ENCODE measurements around the gene MMP7. TPM values are rescaled to one million over a fixed set of nuclear protein-coding genes. Genes with fewer than 3 reads are reported as not detected.
"Not testable (repeated sequence)": the region's sequence is repeated elsewhere in the genome, so short reads cannot be mapped to it uniquely, and the experiment has no call there.

The MMP7 gene
- total and polyA plus RNA-seq, 8 donors, result 0.37 to 45.1 (median 2.0) TPM; not detected in 3

- no peaks in the 10 kb centered on the region for H3K36me3 ChIP-seq
- H3K4me1 ChIP-seq, result no peaks in the 10 kb centered on the region
- H3K27me3 ChIP-seq, result peaks cover 0 to 8% (median 0%) of the 10 kb centered on the region in 3 donors
- H3K9me3 ChIP-seq, result no peaks in the 10 kb centered on the region
- no peak for DNase-seq
- WGBS, 5 donors, result 66 to 82% (median 76%) methylated on average over 3 of the region's 3 CpGs
- H3K4me3 ChIP-seq, result no peak overlapping the region
- no peak overlapping the region for H3K27ac ChIP-seq
- intact Hi-C loops (cut with DNase I; ENCODE audit: low total_unique reads), result no loop called here
- TF ChIP-seq POLR2A (IDR thresholded peaks at IDR 0.05) (no peak), CTCF (IDR thresholded peaks at IDR 0.05) (no peak), EP300 (IDR thresholded peaks at IDR 0.05) (no peak), POLR2AphosphoS5 (IDR thresholded peaks at IDR 0.05) (no peak)
Observed at GRCh38 chr11:102517670-102518069, 12.9 kb downstream of the MMP7 start.

DNA sequence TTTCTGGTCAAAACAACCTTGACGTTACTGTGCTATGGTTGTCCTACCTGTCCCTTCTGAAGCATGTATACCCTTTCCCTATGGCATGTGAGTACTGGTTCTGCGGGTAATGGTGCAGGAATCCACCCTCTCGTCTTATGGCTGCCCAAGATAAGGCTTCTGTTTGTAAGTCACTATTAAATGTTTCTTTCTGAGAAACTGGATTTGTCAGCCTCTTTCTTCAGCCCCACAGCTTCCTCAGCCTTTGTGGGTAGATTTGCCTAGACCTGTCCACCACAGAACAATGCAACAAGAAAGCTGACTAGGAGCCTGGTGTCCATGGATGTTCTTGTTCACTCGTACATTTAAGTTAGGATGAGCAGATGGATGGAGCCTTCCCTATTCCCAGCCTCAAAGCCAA, 14.4 kb downstream of the MMP7 start:
- TF ChIP-seq POLR2AphosphoS5 (IDR thresholded peaks at IDR 0.05) (no peak), EP300 (IDR thresholded peaks at IDR 0.05) (no peak), POLR2A (IDR thresholded peaks at IDR 0.05) (no peak), CTCF (IDR thresholded peaks at IDR 0.05) (no peak)
- no peak overlapping the region for H3K27ac ChIP-seq

GRCh38 chr11:102513869-102514268, 16.7 kb downstream of the MMP7 start:
- H3K36me3 ChIP-seq, result no peaks in the 10 kb centered on the region
- intact Hi-C loops (cut with DNase I; ENCODE audit: low total_unique reads), result no loop called here
- WGBS, 5 donors, result 42 to 61% (median 53%) methylated on average over 3 of the region's 3 CpGs
- TF ChIP-seq POLR2AphosphoS5 (IDR thresholded peaks at IDR 0.05) (no peak), CTCF (IDR thresholded peaks at IDR 0.05) (no peak), EP300 (IDR thresholded peaks at IDR 0.05) (no peak), POLR2A (IDR thresholded peaks at IDR 0.05) (no peak)
- peak in 1 of 2 donors; percentile 28 for DNase-seq
- peaks cover 0 to 6% (median 2%) of the 10 kb centered on the region in 4 donors for H3K4me1 ChIP-seq
- H3K4me3 ChIP-seq, result no peak overlapping the region
- H3K27me3 ChIP-seq, result no peaks in the 10 kb centered on the region
- H3K27ac ChIP-seq, result no peak overlapping the region
- H3K9me3 ChIP-seq, result no peaks in the 10 kb centered on the region

More for the DNA sequence above, 14.4 kb downstream of the MMP7 start:
- Histone ChIP-seq H3K36me3 (no peaks in the 10 kb centered on the region), H3K4me3 (no peak overlapping the region), H3K4me1 (no peaks in the 10 kb centered on the region), H3K9me3 (no peaks in the 10 kb centered on the region), H3K27me3 (peaks cover 0 to 8% (median 0%) of the 10 kb centered on the region in 3 donors)
- 88 to 95% (median 92%) methylated on average over 4 of the region's 4 CpGs for WGBS, 5 donors
- no peak for DNase-seq
- intact Hi-C loops (cut with DNase I; ENCODE audit: low total_unique reads), result no loop called here

DNA sequence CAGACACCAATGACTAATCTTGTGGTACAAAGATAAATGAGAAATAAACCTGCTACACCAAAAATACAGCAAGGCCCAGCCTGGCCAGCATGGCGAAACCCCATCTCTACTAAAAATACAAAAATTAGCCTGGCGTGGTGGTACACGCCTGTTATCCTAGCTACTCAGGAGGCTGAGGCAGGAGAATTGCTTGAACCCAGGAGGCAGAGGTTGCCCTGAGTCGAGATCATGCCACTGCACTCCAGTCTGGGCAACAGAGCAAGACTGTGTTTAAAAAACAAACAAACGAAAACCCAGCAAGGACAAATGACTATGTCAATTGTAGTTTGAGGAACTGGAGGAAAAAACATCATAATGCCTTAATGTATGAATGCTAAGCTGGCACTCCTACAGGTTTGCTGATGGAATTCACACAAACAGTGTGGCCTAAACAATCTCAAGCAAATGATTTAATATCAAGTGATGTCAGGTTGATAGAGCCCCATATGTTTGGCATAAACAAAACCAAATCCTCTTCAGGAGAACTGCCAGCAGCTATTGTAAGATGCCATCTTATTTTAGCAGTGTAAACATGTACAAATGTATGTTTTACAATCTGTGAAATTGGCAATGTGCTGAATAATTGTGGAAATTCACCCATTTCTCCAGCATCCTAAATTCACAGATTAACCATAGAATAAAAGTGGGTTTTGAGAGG, 20.0 kb downstream of the MMP7 start:
- Histone ChIP-seq H3K4me1 (peaks cover 0 to 6% (median 2%) of the 10 kb centered on the region in 4 donors), H3K4me3 (no peak overlapping the region), H3K9me3 (no peaks in the 10 kb centered on the region), H3K36me3 (no peaks in the 10 kb centered on the region), H3K27me3 (no peaks in the 10 kb centered on the region), H3K27ac (no peak overlapping the region)
- WGBS, 5 donors, result 77 to 81% (median 78%) methylated on average over 5 of the region's 5 CpGs
- TF ChIP-seq EP300 (IDR thresholded peaks at IDR 0.05) (no peak), POLR2A (IDR thresholded peaks at IDR 0.05) (no peak), CTCF (IDR thresholded peaks at IDR 0.05) (no peak), POLR2AphosphoS5 (IDR thresholded peaks at IDR 0.05) (no peak)
- no peak for DNase-seq
- intact Hi-C loops (cut with DNase I; ENCODE audit: low total_unique reads), result no loop called here

GRCh38 chr11:102502831-102503230, 27.7 kb downstream of the MMP7 start:
- H3K27ac ChIP-seq; H3K27me3 ChIP-seq; DNase-seq; H3K9me3 ChIP-seq; H3K36me3 ChIP-seq; intact Hi-C loops (cut with DNase I; ENCODE audit: low total_unique reads); H3K4me1 ChIP-seq; H3K4me3 ChIP-seq: not testable (repeated sequence)
- 82 to 92% (median 88%) methylated on average over 3 of the region's 3 CpGs for WGBS, 5 donors
